Hepatocyte (in vitro differentiated cells): Measurements from ENCODE around the gene CORO7.
"Not testable (repeated sequence)": the region's sequence is repeated elsewhere in the genome, so short reads cannot be mapped to it uniquely, and the experiment has no call there.

Source experiments
- EZH2 ChIP-seq: fragments of 200-600 bp; sonication (generic); IDR thresholded peaks from 2 replicates; pipeline ENCODE4 v1.6.1; 2016; ENCODE audit warnings: antibody characterized with exemption, mild to moderate bottlenecking, borderline replicate concordance
- TF ChIP-seq, protein P1 (sequence below): fragments of 200-600 bp; sonication (generic); IDR thresholded peaks from 2 replicates; pipeline ENCODE4 v1.5.1; 2016; ENCODE audit warnings: antibody characterized with exemption, mild to moderate bottlenecking; ENCODE audit not compliant: poor library complexity

DNA sequence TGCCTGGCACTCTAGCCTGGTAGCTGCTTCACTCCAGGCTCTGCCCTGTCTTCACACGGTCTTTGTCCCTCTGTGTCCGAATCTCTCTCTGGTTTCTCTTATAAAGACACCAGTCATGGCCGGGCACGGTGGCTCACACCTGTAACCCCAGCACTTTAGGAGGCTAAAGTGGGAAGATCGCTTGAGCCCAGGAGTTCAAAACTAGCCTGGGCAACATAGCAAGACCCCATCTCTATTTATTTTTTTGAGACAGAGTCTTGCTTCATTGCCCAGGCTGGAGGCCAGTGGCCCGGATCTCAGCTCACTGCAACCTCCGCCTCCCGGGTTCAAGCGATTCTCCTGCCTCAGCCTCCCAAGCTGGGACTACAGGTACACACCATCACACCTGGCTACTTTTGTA, 82.7 kb downstream of the CORO7 start:
- TF ChIP-seq, protein P1, sequence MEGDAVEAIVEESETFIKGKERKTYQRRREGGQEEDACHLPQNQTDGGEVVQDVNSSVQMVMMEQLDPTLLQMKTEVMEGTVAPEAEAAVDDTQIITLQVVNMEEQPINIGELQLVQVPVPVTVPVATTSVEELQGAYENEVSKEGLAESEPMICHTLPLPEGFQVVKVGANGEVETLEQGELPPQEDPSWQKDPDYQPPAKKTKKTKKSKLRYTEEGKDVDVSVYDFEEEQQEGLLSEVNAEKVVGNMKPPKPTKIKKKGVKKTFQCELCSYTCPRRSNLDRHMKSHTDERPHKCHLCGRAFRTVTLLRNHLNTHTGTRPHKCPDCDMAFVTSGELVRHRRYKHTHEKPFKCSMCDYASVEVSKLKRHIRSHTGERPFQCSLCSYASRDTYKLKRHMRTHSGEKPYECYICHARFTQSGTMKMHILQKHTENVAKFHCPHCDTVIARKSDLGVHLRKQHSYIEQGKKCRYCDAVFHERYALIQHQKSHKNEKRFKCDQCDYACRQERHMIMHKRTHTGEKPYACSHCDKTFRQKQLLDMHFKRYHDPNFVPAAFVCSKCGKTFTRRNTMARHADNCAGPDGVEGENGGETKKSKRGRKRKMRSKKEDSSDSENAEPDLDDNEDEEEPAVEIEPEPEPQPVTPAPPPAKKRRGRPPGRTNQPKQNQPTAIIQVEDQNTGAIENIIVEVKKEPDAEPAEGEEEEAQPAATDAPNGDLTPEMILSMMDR = not testable (repeated sequence)
- TF ChIP-seq EZH2 = not testable (repeated sequence)
